MM.1S (cell line): Measurements from ENCODE around the gene CACNA1H.
"Not testable (repeated sequence)": the region's sequence is repeated elsewhere in the genome, so short reads cannot be mapped to it uniquely, and the experiment has no call there.

Source experiments
- DNase-seq: peaks from one replicate; pipeline ENCODE4 v3.0.0-alpha.2; 2015
- H2AFZ ChIP-seq: fragments of 300-600 bp; sonication (generic); 2 replicates; pipeline ENCODE4 v1.6.0; 2016; ENCODE audit warnings: antibody characterized with exemption, low read length
- H3F3A ChIP-seq: fragments of 300-600 bp; sonication (generic); 2 replicates; pipeline ENCODE4 v1.6.1; 2016; ENCODE audit warnings: mild to moderate bottlenecking, antibody characterized with exemption, low read length, moderate library complexity, mixed read lengths; ENCODE audit not compliant: insufficient read depth
- H3K27ac ChIP-seq: fragments of 300-600 bp; sonication (generic); 2 replicates; pipeline ENCODE4 v1.5.1; 2016; ENCODE audit warnings: mild to moderate bottlenecking, low read length
- H3K27me3 ChIP-seq: fragments of 300-600 bp; sonication (generic); replicated peaks from 2 replicates; pipeline ENCODE4 v1.6.0; 2016; ENCODE audit warnings: low read length; ENCODE audit not compliant: insufficient read depth
- H3K36me3 ChIP-seq: fragments of 300-600 bp; sonication (generic); replicated peaks from 2 replicates; pipeline ENCODE4 v1.6.1; 2016; ENCODE audit warnings: mild to moderate bottlenecking, low read length, mixed read lengths; ENCODE audit not compliant: insufficient read depth
- H3K4me1 ChIP-seq: fragments of 300-600 bp; sonication (generic); 2 replicates; pipeline ENCODE4 v1.6.1; 2016; ENCODE audit warnings: low read length, mixed read lengths
- H3K4me2 ChIP-seq: fragments of 300-600 bp; sonication (generic); 2 replicates; pipeline ENCODE4 v1.6.0; 2016; ENCODE audit warnings: low read depth, low read length
- H3K4me3 ChIP-seq: fragments of 300-600 bp; sonication (generic); 2 replicates; pipeline ENCODE4 v1.5.1; 2016; ENCODE audit warnings: low read length, mixed read lengths
- H3K79me2 ChIP-seq: fragments of 300-600 bp; sonication (generic); 2 replicates; pipeline ENCODE4 v1.6.1; 2016; ENCODE audit warnings: mixed run types, low read length, mixed read lengths
- H3K9ac ChIP-seq: fragments of 300-600 bp; sonication (generic); 2 replicates; pipeline ENCODE4 v1.6.1; 2016; ENCODE audit warnings: low read length, mixed read lengths
- H3K9me2 ChIP-seq: fragments of 300-600 bp; sonication (generic); replicated peaks from 2 replicates; pipeline ENCODE4 v1.6.1; 2016; ENCODE audit warnings: mild to moderate bottlenecking, low read length, mixed read lengths; ENCODE audit not compliant: insufficient read depth
- H3K9me3 ChIP-seq: fragments of 300-600 bp; sonication (generic); replicated peaks from 2 replicates; pipeline ENCODE4 v1.6.1; 2016; ENCODE audit warnings: mild to moderate bottlenecking, low read length, mixed read lengths; ENCODE audit not compliant: insufficient read depth
- H4K20me1 ChIP-seq: fragments of 300-600 bp; sonication (generic); 2 replicates; pipeline ENCODE4 v1.6.1; 2016; ENCODE audit warnings: mild to moderate bottlenecking, low read length, moderate library complexity, mixed read lengths; ENCODE audit not compliant: insufficient read depth
- EZH2 ChIP-seq: fragments of 300-600 bp; sonication (generic); optimal IDR thresholded peaks from 2 replicates; pipeline ENCODE3; 2017; ENCODE audit warnings: low read depth, mild to moderate bottlenecking, antibody characterized with exemption, low read length, mixed read lengths
- EZH2phosphoT487 ChIP-seq: fragments of 300-600 bp; sonication (generic); IDR thresholded peaks from 2 replicates; pipeline ENCODE4 v1.6.1; 2018; ENCODE audit warnings: antibody characterized with exemption, low read length
- TF ChIP-seq, protein P1 (sequence below): fragments of 300-600 bp; sonication (generic); IDR thresholded peaks from 2 replicates; pipeline ENCODE4 v1.5.1; 2016; ENCODE audit warnings: antibody characterized with exemption, low read length, mixed read lengths

CACNA1H gene

DNA sequence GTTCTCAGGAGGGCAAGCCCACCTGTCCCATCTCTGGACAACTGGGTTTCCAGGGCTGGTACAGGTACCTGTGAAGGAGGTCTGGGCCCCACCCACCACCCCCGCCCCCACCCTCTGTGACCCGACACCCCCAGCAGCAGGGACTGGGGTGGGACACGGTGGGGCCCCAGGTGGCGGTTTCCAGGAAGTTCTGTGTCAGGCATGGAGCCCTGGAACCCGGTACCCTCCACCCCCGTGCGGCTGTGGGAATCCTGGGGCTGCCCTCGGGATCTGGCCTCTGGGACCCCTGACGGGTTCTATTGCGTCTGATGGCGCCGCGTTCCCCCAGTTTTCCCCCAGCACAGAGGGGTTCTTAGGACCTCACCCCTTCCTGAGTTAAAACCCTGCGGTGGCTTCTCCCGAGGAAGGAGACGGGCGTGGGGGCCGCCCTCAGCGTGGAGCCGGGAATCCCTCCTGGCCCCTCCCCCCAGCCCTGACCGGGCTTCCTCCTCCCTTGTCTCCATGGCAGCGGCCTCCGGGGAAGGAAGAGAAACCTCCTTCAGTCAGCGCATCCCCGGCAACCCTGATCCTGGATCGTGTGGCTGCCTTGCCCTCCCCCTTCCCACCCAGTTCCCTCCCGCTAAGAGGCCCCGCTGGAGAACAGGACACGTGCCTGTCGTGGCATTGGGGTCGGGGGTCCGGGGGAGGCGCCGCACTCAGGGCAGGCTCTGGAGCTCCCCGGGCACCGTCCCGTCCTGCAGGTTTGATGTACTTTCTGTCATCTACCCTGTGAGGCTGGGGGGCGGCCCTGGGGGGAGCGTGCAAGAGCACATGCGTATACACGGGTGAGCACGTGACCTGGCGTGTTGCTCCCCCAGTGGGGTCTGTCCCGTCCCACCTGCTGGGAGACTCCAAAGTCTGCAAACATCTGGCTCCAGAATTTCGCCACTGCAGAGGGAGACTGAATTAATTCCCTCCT is 30.3 kb downstream of the CACNA1H start:
- no peaks in the 10 kb centered on the region for H3K36me3 ChIP-seq
- H3K27me3 ChIP-seq: peaks cover 82% of the 10 kb centered on the region
- TF ChIP-seq EZH2phosphoT487 (no peak), EZH2 (no peak)
- TF ChIP-seq, protein P1, sequence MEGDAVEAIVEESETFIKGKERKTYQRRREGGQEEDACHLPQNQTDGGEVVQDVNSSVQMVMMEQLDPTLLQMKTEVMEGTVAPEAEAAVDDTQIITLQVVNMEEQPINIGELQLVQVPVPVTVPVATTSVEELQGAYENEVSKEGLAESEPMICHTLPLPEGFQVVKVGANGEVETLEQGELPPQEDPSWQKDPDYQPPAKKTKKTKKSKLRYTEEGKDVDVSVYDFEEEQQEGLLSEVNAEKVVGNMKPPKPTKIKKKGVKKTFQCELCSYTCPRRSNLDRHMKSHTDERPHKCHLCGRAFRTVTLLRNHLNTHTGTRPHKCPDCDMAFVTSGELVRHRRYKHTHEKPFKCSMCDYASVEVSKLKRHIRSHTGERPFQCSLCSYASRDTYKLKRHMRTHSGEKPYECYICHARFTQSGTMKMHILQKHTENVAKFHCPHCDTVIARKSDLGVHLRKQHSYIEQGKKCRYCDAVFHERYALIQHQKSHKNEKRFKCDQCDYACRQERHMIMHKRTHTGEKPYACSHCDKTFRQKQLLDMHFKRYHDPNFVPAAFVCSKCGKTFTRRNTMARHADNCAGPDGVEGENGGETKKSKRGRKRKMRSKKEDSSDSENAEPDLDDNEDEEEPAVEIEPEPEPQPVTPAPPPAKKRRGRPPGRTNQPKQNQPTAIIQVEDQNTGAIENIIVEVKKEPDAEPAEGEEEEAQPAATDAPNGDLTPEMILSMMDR: no peak
- no peaks in the 10 kb centered on the region for H4K20me1 ChIP-seq
- H3K4me2 ChIP-seq: no peak overlapping the region
- no peak for DNase-seq
- no peak overlapping the region for H3K4me3 ChIP-seq
- H3K79me2 ChIP-seq: no peaks in the 10 kb centered on the region
- H3K27ac ChIP-seq: no peak overlapping the region
- H3K9ac ChIP-seq: no peak overlapping the region
- no peaks in the 10 kb centered on the region for H3K9me3 ChIP-seq
- no peak overlapping the region for H2AFZ ChIP-seq
- no peaks in the 10 kb centered on the region for H3K9me2 ChIP-seq
- no peaks in the 10 kb centered on the region for H3F3A ChIP-seq
- no peaks in the 10 kb centered on the region for H3K4me1 ChIP-seq

DNA sequence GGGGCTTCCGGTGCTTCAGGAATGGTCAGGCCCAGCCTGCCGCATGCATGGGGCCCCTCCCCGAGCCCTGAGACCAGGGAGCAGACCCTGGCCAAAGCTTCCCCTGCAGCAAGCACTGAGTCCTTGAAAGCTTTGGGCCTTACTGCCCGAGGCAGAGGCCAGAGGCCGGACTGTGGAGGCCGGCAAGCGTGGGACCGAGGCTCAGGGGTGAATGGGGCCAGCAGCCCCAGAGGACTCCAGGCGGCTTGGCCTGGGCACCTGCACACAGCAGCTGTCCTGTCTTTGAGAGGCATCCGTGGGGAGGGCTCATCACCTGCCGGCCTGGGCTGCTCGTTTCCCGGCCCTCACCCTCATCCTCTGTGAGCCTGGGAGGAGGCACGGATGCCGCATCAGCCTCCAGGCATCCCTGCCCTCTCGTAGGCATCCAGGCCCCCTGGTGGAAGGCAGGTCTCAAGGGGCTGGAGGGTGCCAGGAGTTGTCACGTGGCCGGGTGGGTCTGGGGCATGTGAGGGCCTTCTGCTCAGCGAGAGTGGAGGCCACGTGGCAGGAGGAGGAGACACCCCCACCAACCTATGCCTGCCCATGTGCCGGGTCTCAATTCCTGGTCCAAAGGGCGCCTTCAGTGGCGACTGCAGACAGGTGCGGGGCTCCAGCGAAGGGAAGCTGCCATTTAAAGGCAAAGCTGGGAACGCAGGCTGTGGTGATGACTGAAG is 31.4 kb downstream of the CACNA1H start:
- Histone ChIP-seq H2AFZ (no peak overlapping the region), H3K27ac (no peak overlapping the region), H3K9ac (no peak overlapping the region), H3K36me3 (no peaks in the 10 kb centered on the region), H3K4me3 (no peak overlapping the region), H3K79me2 (no peaks in the 10 kb centered on the region), H3K9me2 (no peaks in the 10 kb centered on the region), H3K4me1 (no peaks in the 10 kb centered on the region), H3F3A (no peaks in the 10 kb centered on the region), H3K27me3 (peaks cover 82% of the 10 kb centered on the region), H4K20me1 (no peaks in the 10 kb centered on the region), H3K4me2 (no peak overlapping the region), H3K9me3 (no peaks in the 10 kb centered on the region)
- TF ChIP-seq EZH2: no peak
- no peak for TF ChIP-seq EZH2phosphoT487
- TF ChIP-seq, protein P1: no peak
- no peak for DNase-seq

DNA sequence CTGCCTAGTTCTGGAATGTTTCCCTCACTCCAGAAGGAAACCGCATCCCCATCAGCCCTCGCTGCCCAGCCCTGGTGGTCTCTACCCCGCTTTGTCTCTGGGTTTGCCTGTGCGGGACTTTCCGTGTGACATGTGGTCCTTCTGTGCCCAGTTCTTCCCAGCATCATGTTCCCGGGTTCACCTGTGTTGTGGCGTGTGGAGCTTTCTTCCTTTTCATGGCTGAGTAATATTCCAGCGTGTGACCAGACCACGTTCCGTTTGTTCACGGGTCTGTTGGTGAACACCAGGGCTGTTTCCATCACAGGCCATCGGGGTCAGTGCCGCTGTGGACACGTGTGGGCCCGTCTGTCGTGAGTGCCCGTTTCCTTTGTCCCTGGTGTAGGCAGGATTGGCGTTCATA is 32.1 kb downstream of the CACNA1H start:
- no peak overlapping the region for H2AFZ ChIP-seq
- no peaks in the 10 kb centered on the region for H4K20me1 ChIP-seq
- H3K36me3 ChIP-seq: no peaks in the 10 kb centered on the region
- no peak for DNase-seq
- H3K4me3 ChIP-seq: no peak overlapping the region
- H3K79me2 ChIP-seq: no peaks in the 10 kb centered on the region
- H3K9me2 ChIP-seq: no peaks in the 10 kb centered on the region
- no peaks in the 10 kb centered on the region for H3F3A ChIP-seq
- TF ChIP-seq EZH2: no peak
- no peak overlapping the region for H3K27ac ChIP-seq
- H3K4me1 ChIP-seq: no peaks in the 10 kb centered on the region
- peaks cover 79% of the 10 kb centered on the region for H3K27me3 ChIP-seq
- no peaks in the 10 kb centered on the region for H3K9me3 ChIP-seq
- no peak overlapping the region for H3K4me2 ChIP-seq
- H3K9ac ChIP-seq: no peak overlapping the region

DNA sequence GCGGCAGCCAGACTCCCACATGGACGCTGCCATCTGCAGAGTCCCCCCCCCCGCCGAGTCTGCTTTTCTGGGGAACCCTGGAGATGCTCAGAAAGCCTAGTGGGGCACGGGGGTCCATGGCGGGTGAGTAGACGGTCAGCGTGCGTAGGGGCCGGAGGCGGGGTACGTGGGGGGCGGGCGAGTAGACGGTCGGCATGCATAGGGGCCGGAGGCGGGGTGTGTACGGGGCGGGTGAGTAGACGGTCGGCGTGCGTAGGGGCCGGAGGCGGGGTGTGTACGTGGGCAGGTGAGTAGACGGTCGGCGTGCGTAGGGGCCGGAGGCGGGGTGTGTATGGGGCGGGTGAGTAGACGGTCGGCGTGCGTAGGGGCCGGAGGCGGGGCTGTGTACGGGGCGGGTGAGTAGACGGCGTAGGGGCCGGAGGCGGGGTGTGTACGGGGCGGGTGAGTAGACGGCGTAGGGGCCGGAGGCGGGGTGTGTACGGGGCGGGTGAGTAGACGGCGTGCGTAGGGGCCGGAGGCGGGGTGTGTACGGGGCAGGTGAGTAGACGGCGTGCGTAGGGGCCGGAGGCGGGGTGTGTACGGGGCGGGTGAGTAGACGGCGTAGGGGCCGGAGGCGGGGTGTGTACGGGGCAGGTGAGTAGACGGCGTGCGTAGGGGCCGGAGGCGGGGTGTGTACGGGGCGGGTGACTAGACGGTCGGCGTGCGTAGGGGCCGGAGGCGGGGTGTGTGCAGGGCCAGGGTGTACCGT is 32.7 kb downstream of the CACNA1H start:
- H2AFZ ChIP-seq, DNase-seq, H3K4me3 ChIP-seq, H3K4me2 ChIP-seq, H4K20me1 ChIP-seq, H3K9me3 ChIP-seq, H3K27ac ChIP-seq, H3K79me2 ChIP-seq, H3K4me1 ChIP-seq, H3K9ac ChIP-seq, H3F3A ChIP-seq, H3K9me2 ChIP-seq, H3K36me3 ChIP-seq: not testable (repeated sequence)
- H3K27me3 ChIP-seq: peaks cover 73% of the 10 kb centered on the region
